ENCODE results near the gene CACNA1B.

The CACNA1B gene

GRCh38 chr9:138070815-138071214 lies 193.2 kb downstream of the CACNA1B start:
- no peak for TF ChIP-seq CTCF (IDR thresholded peaks at IDR 0.05; ENCODE audit: borderline replicate concordance, control extremely low read depth, extremely low read depth, insufficient read depth, missing control alignments)
- in situ Hi-C loops (cut with MboI; ENCODE audit: low sequenced_read_pairs, unreplicated experiment), result no loop called here

GRCh38 chr9:138071292-138071691 lies 193.7 kb downstream of the CACNA1B start:
- in situ Hi-C loops (cut with MboI; ENCODE audit: low sequenced_read_pairs, unreplicated experiment), result no loop called here
- DNase-seq (ENCODE audit: low spot score), result peak; percentile 17
- TF ChIP-seq CTCF (IDR thresholded peaks at IDR 0.05; ENCODE audit: borderline replicate concordance, control extremely low read depth, extremely low read depth, insufficient read depth, missing control alignments), result no peak

More at GRCh38 chr9:138070815-138071214, 193.2 kb downstream of the CACNA1B start:
- DNase-seq (ENCODE audit: low spot score), result peak; percentile 21

GRCh38 chr9:138071731-138072130 lies 194.1 kb downstream of the CACNA1B start:
- no peak for DNase-seq (ENCODE audit: low spot score)

GRCh38 chr9:138072161-138072842 lies 194.7 kb downstream of the CACNA1B start:
- no peak for TF ChIP-seq CTCF (IDR thresholded peaks at IDR 0.05; ENCODE audit: borderline replicate concordance, control extremely low read depth, extremely low read depth, insufficient read depth, missing control alignments)
- in situ Hi-C loops (cut with MboI; ENCODE audit: low sequenced_read_pairs, unreplicated experiment), result no loop called here
- DNase-seq (ENCODE audit: low spot score), result peak; percentile 29

More at GRCh38 chr9:138071731-138072130, 194.1 kb downstream of the CACNA1B start:
- no peak for TF ChIP-seq CTCF (IDR thresholded peaks at IDR 0.05; ENCODE audit: borderline replicate concordance, control extremely low read depth, extremely low read depth, insufficient read depth, missing control alignments)
- in situ Hi-C loops (cut with MboI; ENCODE audit: low sequenced_read_pairs, unreplicated experiment), result no loop called here

GRCh38 chr9:138072897-138073296 lies 195.3 kb downstream of the CACNA1B start:
- DNase-seq (ENCODE audit: low spot score), result peak; percentile 15
- TF ChIP-seq CTCF (IDR thresholded peaks at IDR 0.05; ENCODE audit: borderline replicate concordance, control extremely low read depth, extremely low read depth, insufficient read depth, missing control alignments), result no peak
- in situ Hi-C loops (cut with MboI; ENCODE audit: low sequenced_read_pairs, unreplicated experiment), result no loop called here

GRCh38 chr9:138073408-138073807 lies 195.8 kb downstream of the CACNA1B start:
- TF ChIP-seq CTCF (IDR thresholded peaks at IDR 0.05; ENCODE audit: borderline replicate concordance, control extremely low read depth, extremely low read depth, insufficient read depth, missing control alignments), result no peak
- in situ Hi-C loops (cut with MboI; ENCODE audit: low sequenced_read_pairs, unreplicated experiment), result no loop called here
- no peak for DNase-seq (ENCODE audit: low spot score)
